Activated CD8-positive, alpha-beta memory T cell treated with anti-CD3 and anti-CD28 coated beads, Interleukin-2, amount 50 U/mL, for 24 hours (primary cell): Measurements from ENCODE around the gene ATPAF1.
A peak's percentile ranks its signal among the peaks of the same experiment; 100 is the strongest.
"Not testable (repeated sequence)": the region's sequence is repeated elsewhere in the genome, so short reads cannot be mapped to it uniquely, and the experiment has no call there.

Experiments used
- DNase-seq: peaks from one replicate; pipeline ENCODE4 v3.0.0-alpha.2; 2020; ENCODE audit errors: extremely low read depth

ATPAF1 gene

DNA sequence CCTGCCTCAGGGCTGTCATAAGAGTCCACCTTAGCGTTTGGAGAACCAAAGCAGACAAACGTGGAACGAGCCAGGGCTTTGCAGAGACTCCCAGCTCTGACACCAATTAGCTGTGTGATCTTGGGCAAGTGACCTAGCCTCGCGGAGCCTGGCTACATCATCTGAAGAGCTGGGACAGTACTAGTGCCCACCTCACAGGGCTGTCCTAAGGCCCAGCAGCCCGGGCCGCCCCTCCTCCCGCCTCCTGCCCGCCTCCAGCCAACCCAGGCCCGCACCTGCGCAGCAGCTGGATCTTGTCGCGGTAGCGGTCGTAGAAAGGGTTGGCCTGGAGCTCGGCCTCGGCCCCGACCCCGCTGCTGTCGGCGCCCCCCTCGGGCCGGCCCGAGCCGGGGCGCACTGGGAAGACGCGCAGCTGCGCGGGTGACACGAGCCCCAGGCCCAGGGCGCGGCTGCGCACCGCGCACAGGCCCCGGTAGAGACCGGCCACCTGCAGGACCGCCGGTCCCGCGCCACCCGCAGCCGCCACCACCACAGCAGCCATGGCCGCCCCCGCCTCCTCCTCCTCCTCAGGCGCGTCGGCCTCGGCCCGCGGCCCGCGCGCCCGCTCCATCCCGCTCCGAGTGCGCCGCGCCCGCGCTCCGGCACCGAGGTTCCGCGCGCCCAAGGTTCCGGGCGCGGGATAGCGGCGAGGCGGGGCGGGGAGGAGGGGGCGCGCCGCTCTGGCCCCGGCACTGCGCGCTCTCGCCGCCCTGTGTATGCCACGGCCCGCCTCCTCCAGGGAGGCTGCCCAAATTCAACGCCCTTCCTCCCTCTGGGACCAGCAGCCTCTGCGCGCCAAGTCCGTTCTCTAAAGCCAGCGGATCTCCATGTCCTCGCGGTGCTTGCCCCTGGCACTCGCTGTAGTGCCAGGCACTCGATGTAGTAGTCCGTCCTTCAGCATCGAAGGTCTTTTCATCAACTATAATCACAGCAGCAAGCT, at the start of gene ATPAF1:
ATPAF1 (minus strand) TSS at position 583 of the 979 bp plus-strand sequence; CDS start at position 541, 42 bp downstream.
- peak; percentile 5 for DNase-seq

DNA sequence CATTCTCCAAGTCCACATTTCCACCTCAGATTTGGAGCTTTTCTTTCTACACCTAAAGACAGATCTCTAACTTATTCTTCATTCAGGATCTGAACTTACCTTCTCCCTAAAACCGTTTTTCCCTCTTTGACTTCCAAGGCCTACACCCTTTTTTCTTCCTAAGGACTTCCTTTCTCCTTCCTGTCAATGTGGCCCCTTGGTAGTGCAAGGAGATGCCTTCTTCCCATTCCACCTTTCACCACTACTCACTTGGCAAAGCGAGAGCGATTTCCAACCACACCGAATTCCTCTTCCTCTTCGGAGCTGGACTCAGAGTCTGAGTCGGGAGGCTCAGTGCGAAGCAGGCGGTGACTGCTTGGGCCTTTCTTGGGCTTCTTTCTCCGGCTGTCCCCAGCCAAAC, 49.5 kb upstream of the ATPAF1 start:
- DNase-seq, result no peak

DNA sequence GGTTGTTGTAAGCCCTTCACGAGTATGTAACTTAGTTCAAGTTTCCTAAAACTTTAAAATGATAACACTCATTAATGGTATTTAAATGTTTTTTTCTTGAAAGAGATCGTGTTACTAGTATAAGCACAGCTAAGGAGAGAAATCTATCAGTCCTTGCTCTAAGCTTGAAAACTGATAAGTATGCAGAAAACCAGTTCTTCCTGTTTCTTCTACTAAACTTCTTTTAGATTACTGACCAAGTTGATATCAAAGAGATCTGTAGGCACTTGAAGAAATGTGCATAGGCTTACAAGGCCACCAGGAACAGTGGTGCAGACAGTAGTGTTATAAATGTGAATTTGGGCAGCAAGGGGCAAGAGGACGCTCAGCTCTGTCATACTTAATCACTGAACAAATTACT, 46.8 kb upstream of the ATPAF1 start:
- no peak for DNase-seq

DNA sequence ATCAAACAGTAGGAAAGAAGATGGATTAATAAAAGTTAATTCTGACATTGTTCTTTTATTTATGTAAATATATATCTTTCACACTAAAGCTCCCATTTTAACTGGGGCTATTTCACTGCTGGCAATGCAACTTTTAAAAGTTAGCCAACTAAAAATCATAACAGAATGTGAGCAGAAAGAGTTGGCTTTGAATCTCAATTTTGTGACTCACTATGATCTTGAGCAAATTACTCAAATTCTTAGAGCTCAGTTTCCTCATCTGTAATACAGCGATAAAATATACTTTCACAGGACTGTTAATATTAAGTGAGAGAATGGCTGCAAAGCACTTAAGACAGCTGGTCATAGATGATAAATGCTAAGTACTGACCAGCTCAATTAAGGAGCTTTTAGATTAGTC, 40.0 kb upstream of the ATPAF1 start:
- DNase-seq, result no peak

GRCh38 chr1:46705408-46705807, 37.2 kb upstream of the ATPAF1 start:
- no peak for DNase-seq

DNA sequence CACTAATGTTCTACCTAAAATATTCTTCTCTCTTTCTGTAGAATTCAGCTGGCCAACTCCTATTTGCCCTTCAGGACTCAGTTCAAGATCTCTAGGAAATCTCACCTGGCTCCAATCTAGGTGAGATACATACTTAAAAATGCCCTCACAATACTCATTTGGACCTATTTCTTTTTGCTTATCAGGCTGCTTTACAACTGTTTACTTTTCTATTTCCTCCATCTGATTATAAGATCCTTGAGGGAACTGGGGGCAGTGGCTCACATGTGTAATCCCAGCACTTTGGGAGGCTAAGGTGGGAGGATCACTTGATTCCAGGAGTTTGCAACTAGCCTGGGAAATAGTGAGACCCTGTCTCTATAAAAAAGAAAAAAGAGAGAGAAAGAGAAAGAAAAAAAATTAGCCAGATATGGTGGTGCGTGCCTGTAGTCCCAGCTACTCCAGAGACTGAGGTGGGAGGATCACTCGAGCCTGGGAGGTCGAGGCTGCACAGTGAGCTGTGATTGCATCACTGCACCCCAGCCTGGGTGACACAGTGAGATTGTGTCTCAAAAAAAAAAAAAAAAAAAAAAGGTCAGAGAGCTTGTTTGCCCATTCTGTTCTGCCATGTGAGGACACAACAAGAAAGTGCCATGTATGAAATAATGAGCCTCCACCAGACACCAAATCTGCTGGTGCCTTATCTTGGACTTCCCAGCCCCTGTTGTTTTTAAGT, 35.9 kb upstream of the ATPAF1 start:
- no peak for DNase-seq

DNA sequence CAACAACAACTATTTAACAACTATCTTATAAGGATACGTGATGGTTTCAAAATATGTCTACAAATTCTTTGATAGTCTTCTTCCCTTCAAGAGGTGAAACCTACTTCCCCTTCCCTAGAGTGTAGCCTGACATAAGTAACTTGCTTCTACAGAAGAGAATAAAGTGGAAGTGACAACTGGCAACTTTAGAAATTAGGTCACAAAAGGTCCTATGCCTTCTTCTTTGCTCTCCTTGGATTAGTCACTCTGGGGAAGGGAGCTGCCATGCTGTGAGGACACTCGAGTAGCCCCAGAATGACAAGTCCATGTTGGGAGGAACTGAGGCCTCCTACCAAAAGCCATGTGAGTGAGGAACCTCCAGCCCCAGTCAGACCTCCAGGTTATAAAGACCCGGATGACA, 31.5 kb upstream of the ATPAF1 start:
- DNase-seq, result no peak

- no peak for DNase-seq
Observed at GRCh38 chr1:46697053-46697452, 28.9 kb upstream of the ATPAF1 start.

- DNase-seq, result not testable (repeated sequence)
Observed at GRCh38 chr1:46694676-46695075, 26.5 kb upstream of the ATPAF1 start.

GRCh38 chr1:46692811-46693770, 24.9 kb upstream of the ATPAF1 start:
- no peak for DNase-seq

DNA sequence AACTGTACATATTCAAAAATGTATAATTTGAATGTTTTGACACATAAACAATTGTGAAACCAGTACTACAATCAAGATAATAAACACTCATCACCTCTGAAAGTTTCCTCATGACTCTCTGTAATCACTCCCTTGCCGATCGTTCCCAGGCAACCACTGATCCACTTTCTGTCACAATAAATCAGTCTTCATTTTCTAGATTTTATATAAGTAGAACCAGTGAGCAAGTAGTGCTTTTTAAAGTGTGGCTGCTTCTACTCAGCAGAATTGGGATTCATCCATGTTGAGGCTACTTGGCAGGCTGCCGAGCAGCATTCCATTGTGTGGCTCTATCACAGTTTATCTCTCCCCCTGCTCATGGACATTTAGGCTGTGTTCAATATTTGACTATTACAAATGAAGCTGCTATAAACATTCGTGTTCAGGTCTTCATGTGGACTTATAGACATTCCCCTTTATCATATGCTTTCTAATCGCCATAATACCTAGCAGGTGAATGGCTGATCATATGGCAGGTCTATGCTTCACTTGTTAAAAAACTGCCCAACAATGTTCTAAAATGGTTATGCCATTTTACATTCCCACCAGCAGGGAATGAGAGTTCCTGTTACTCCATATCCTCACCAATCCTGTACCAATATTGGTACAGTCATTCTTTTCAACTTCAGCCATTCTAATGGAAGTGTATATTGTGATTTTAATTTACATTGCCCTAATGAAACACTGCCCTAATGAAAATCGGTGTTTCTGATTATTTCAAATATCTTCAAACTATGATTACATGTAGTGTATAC, 24.0 kb upstream of the ATPAF1 start:
- DNase-seq, result no peak

GRCh38 chr1:46690931-46691421, 22.8 kb upstream of the ATPAF1 start:
- DNase-seq, result no peak

DNA sequence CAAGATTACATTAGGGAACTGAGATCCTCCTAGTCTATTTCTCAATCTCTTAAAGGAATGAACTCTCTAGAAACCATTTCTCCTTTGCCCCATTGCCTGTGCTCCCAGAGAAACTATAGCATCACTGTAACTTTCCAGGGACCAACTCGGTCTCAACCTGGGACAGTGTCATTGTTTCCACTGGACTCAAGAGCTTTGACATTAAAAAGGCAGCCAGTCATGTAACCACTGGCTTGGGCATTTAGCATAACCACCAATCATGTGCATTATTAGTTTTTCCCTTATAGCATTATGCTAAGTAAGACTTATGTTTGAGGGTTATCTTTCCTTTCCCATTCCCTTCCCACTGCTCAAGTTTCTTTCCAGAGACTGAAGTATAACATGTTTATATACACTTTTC, 21.7 kb upstream of the ATPAF1 start:
- no peak for DNase-seq

- DNase-seq, result no peak
Observed at GRCh38 chr1:46689356-46689755, 21.2 kb upstream of the ATPAF1 start.

DNA sequence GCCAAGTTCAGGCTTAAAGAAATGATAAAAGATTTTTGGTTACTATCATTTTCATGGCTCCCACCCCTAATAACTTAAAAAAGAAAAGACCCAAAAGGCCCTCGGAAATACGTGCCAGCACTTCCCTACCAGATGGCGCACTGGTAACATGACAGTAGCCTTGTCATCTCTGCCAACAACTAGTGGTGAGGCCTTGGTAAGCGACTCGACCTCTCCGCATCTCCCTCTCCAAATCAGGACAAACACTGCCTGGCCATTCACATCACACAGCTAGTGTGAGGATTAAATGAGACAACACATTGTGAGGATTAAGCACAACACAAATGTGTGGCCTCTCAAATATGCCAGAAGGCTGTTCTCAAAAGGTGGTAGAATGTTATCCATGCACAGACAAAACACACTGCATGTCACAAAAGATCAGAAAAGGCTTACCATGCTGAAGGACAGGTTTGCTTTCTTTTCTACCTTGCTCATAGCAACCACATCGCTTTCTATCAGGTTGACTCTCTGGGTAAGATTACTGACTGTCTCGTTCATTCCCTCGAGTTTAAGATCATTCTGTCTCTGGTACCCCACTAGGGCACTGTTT, 19.9 kb upstream of the ATPAF1 start:
- DNase-seq, result no peak

GRCh38 chr1:46687093-46687659, 19.0 kb upstream of the ATPAF1 start:
- no peak for DNase-seq

- DNase-seq, result no peak
Observed at GRCh38 chr1:46686255-46686654, 18.1 kb upstream of the ATPAF1 start.

GRCh38 chr1:46684670-46685069, 16.5 kb upstream of the ATPAF1 start:
- DNase-seq, result no peak

GRCh38 chr1:46682064-46682463, 13.9 kb upstream of the ATPAF1 start:
- no peak for DNase-seq
